ENCODE data around the gene MLKL.

DNA sequence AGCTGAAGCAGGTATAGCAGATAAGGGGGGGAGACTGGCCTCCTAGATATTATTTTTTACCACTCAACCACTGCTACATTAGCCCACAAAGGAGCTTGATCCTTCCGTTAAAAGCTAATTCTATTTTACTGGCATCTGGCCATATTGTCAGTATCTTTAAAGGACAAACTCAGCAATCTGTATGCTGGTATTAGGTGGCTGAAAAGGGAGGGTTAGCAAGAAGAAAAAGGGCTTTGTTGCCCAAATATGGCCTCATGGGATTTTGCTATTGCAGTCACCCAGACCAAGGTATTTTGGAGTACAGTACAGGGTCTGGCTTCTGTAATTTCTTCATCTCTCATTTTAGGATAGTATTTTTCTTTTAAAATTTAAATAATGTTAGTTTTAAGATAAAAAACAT, 48.4 kb downstream of the MLKL start:
- TF ChIP-seq, protein P1, sequence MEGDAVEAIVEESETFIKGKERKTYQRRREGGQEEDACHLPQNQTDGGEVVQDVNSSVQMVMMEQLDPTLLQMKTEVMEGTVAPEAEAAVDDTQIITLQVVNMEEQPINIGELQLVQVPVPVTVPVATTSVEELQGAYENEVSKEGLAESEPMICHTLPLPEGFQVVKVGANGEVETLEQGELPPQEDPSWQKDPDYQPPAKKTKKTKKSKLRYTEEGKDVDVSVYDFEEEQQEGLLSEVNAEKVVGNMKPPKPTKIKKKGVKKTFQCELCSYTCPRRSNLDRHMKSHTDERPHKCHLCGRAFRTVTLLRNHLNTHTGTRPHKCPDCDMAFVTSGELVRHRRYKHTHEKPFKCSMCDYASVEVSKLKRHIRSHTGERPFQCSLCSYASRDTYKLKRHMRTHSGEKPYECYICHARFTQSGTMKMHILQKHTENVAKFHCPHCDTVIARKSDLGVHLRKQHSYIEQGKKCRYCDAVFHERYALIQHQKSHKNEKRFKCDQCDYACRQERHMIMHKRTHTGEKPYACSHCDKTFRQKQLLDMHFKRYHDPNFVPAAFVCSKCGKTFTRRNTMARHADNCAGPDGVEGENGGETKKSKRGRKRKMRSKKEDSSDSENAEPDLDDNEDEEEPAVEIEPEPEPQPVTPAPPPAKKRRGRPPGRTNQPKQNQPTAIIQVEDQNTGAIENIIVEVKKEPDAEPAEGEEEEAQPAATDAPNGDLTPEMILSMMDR (IDR thresholded peaks at IDR 0.05), result no peak
- no peak for TF ChIP-seq POLR2A (IDR thresholded peaks at IDR 0.05)
